ENCODE results near the gene KMT2B.

KMT2B gene

DNA sequence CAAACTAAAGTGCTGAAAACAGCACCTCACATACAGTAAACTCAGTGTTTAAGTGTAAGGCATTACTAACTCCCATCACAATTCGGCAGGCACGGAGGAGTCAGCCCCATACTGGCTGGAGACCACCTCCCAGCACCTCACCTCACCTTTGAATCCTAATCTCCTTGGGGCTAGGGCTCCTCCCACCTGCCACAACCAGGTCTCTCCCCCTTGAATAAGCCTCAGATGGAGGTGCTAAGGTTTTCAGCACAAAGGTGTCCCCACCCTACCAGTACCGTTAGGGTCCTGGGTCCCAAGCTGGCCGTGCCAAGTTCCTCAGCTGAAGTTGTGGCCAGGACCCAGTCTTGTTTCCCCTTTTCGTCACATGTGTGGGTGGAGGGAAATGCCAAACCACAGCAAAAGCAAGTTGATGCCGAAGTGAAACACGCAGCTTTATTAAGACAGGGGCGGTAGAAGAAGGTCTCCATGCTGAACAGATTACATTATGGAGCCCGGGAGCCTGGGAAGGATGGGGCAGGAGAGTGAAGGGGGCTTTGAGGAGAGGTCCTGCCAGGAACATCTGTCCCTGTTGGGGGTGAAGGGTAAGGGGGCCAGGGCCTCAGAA, 24.4 kb downstream of the KMT2B start, which contains the start of gene IGFLR1:
Gene IGFLR1 (minus strand): TSS at position 332 of the 604 bp plus-strand sequence. CDS start 1,272 bp downstream, outside the sequence.
- no peak for DNase-seq

DNA sequence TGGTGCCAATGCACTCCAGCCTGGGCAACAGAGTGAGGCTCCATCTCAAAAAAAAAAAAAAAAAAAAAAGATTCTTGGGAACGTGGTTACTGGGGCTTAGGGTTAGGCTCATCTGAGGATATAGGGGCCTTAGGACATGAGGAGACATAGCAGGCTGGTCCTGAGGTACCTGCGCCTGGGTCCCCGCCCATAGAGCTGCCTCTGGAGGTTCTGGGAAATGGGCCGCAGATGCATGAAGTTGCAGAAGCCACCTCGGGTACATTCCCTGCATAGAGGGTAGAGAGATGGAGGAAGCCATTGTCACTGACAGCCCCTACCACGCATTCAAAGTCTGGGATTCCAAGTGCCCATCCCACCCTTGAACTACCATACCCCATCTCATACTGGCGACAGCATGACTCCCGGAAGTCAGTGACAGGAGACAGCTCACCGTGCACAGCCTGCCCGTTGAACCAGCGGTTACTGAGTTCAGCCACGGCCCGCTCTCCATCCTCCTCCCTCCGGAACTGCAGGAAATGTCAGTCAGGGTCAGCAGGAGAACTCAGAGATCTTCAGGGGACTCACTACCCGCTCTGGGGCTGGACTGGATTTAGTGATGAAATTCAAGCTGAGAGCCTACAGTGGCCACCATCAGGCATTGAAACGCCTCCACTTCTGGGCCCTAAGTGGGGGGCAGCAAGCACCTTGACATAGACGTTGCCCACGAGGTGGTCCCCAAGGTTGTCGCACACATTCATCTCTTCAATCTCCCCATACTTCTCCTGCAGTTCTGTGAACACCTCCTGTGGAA, 26.0 kb downstream of the KMT2B start:
- no peak for DNase-seq

DNA sequence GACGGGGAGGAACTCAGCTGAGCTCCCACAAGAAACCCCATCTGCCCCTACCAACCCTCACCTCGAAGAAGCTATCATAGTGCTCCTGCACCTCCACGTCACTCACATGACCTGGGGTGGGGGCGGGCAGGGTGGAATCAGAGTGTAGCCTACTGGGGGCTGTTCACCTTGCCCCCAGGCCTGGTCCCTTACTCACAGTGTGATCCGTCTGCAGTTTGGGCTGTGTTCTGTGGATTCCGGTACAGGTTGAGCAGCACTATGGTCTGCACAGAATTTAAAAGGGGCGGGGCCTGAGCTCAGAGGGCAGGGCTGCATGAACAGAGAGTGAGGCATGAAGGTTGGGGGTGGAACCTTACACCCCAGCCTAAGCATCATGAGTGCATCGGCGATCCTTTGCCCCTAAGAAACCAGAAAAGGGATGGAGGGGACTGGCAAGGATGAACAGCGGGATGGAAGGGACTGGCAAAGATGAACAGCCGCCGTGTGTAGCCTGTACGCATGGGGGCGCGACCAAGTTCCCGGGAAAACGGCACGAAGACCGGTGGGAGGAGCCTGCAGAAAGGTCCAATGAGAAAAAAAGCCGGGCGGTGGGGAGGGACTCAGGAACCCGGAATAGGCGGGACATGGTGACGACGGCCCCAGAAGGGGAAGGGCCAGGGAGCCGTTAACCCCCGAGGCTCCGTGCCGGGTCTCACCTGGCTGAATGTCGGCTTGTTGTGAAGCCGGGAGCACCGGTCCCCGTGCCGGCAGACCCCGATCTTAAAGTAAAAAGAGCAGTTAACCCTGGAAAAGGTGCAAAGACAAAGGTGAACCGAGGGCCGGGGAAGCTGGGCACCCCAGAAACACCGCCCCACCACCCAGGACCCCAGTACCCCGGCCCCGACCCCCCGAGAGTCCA, 26.9 kb downstream of the KMT2B start:
- peak; percentile 98 for DNase-seq

DNA sequence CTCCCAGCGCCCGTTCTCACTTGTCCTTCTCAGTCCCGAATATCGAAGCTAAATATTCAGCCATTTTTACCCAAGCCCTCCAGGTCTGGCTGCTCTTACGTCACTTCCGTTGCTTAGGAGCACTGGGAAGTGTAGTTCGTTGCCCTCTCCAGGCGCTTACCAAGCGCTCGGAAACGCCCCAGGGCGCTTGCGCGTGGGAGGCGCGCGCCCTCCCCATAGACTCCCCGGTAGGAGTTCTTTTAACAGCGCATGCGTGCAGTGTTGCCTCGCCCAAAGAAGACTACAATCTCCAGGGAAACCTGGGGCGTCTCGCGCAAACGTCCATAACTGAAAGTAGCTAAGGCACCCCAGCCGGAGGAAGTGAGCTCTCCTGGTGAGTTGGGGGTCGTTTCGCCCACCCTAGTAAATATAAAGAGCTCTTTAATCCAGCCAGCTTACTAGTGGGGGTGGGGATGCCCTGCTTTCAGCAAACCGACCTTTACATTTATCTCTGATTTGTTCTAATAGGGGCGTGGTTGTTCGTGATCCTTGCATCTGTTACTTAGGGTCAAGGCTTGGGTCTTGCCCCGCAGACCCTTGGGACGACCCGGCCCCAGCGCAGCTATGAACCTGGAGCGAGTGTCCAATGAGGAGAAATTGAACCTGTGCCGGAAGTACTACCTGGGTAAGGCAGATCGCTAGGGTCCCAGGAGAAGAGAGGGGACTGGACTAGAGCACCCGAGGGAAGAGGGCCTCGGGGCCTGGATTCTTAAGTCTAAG, 27.7 kb downstream of the KMT2B start, which contains the start of the genes PSENEN and U2AF1L4:
Gene PSENEN (plus strand): TSS at position 324 of the 759 bp plus-strand sequence. CDS start 280 bp downstream, at position 604.
Gene U2AF1L4 (minus strand): TSS at position 91 of the 759 bp plus-strand sequence. CDS start 27 bp downstream, at position 64.
- peak; percentile 99 for DNase-seq

GRCh38 chr19:35746087-35746462, 28.3 kb downstream of the KMT2B start:
- DNase-seq, result no peak

DNA sequence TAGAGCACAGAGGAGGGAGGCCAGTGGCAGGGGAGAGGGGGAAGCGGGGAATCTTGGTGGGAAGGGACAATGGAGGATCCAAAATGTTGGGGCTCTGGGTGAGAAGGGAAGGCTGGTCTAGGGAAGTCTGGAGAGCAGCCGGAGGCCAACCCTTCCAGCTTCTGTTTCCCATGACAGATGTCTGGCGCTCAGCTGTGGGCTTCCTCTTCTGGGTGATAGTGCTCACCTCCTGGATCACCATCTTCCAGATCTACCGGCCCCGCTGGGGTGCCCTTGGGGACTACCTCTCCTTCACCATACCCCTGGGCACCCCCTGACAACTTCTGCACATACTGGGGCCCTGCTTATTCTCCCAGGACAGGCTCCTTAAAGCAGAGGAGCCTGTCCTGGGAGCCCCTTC, 28.7 kb downstream of the KMT2B start:
- no peak for DNase-seq

- DNase-seq, result peak; percentile 99
These were observed 30.6 kb downstream of the KMT2B start, which contains the start of gene LIN37 for GRCh38 chr19:35748106-35749020. Gene LIN37 (plus strand): TSS chr19:35748576. CDS start chr19:35748725, 149 bp downstream.

- no peak for DNase-seq
These were observed 32.4 kb downstream of the KMT2B start for GRCh38 chr19:35750167-35750566.

- DNase-seq, result no peak
These were observed 34.3 kb downstream of the KMT2B start for GRCh38 chr19:35751839-35752745.

GRCh38 chr19:35752746-35753350, 35.0 kb downstream of the KMT2B start:
- no peak for DNase-seq

GRCh38 chr19:35753634-35754369, 36.0 kb downstream of the KMT2B start:
- DNase-seq, result no peak

DNA sequence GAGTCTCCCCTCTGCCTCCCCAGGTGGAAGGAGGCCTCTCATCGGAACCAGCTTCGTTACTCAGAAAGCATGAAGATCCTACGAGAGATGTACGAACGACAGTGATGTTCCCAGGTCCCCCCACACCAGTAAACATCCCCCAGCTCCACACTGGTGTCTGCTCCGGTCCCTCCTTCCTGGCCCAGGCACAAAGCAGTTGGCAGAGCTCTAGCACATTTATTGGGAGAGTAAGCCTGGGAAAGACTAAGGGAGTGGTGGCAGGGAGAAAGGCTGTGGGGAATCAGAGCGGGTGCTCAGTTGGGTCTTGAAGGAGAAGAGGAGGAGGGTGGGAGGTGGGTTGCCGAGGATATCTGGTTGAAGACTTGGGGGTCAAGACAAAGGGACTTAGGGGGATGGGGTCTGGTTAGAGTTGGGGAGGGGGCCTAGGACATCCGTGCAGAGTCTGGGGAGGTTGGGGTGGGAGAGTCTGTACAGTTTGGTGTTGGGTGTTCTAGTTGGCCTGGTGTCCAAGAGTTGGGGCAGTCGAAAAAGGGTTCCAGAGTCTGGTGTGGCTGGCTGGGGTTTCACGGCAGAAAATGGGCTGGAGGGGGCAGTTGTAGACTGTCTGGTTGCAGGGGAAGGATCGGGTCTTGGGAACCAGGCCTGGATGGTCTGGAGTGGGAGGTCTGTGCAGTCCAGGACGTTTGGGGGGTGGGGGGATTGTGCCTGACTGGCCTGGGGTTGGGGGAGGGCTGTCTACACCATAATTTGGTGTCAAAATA, 36.7 kb downstream of the KMT2B start:
- DNase-seq, result no peak

DNA sequence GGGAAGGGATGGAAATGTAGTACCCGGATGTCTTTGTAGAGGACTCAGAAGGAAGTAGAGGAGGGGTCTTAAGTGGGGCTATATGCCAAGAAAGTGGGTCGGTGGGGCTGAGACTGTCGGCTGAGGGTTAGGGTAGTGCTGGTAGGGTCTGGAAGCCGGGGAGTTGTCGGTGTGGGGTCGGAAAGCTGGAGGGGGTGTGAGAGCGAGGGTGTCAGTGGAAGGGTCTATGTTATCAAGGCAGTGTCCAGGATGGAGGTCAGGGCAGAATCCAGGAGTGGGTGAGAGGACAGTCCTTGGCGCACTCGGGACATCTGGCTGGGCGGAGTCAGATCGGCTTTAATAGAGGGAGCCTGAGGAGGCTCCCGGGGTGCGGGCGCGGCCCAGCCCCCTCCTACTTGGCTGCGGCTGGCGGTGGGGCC, 37.3 kb downstream of the KMT2B start:
- no peak for DNase-seq

GRCh38 chr19:35755550-35756376, 38.0 kb downstream of the KMT2B start:
- DNase-seq, result no peak

- DNase-seq, result no peak
These were observed 38.8 kb downstream of the KMT2B start, which contains the start of gene HSPB6 for GRCh38 chr19:35756377-35757230. Gene HSPB6 (minus strand): TSS chr19:35757029. CDS start chr19:35757008, 21 bp downstream.

DNA sequence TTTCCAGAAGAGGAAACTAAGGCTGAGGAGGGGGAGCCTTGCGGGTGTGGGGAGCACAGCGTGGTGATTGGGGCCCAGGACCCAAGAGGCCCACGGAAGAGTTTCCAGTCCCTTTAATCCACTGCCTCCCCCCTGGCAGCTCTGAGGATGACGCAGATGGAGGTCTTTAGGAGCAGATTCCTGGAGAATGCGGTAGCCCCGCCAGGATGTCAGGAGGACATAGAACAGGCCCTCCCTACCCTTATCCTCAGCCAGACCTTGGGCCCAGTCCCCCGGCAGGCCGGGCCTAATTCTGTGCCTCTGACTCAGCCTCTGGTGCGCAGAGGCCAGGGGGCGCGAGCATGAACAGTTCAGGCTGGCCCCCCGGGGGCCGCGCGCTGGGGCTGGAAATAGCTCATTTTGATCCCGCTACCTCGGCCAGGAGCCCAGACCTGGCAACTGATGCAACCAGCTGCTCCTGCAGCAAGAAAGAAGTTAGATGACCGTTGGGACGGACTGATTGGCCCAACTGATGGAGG, 39.5 kb downstream of the KMT2B start:
- no peak for DNase-seq

Measured in NCI-H526 treated with DMSO at 0.1 percent for 48 hours (cell line).